Stimulated activated naive CD4-positive, alpha-beta T cell treated with Interleukin-2 at 50 U/mL for 16 hours (primary cell): ENCODE data around the gene KCNAB1.

Source experiments
- DNase-seq: peaks from one replicate; lab custom pipeline; 2025; lab: John Stamatoyannopoulos, UW

The KCNAB1 gene

DNA sequence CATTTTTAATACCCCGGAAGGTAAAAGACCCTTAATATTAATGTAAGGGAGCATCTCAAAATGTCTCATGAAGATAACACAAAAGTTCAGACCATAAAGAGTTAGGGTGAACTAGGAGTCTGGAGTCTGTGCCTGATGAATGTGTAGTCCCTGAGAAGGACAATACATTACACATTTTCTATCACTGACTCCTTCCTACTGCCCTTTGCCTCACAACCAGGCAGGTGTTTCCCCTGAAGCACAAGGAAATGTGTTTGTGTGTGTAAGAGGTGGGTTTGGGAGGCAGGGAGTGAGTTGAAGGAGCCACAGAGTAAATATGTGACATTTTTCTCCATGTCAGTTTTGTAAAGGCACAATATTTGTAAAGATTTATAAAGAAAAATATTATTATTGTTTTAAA is 375.4 kb downstream of the KCNAB1 start:
- no peak for DNase-seq

- no peak for DNase-seq
Measured at GRCh38 chr3:156497326-156497725, 376.9 kb downstream of the KCNAB1 start.

DNA sequence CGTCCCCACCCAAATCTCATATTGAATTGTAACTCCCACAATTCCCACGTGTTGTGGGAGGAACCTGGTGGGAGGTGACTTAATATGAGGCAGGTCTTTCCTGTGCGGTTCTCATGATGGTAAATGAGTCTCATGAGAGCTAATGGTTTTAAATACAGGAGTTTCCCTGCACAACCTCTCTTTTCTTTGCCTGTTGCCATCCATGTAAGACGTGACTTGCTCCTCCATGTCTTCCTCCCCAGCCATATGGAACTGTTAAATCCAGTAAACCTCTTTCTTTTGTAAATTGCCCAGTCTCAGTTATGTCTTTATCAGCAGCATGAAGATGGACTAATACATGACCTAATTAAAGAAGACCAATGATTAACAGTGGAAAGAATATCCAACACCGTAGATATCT is 377.9 kb downstream of the KCNAB1 start:
- no peak for DNase-seq

- no peak for DNase-seq
Measured at GRCh38 chr3:156507285-156507684, 386.9 kb downstream of the KCNAB1 start.

DNA sequence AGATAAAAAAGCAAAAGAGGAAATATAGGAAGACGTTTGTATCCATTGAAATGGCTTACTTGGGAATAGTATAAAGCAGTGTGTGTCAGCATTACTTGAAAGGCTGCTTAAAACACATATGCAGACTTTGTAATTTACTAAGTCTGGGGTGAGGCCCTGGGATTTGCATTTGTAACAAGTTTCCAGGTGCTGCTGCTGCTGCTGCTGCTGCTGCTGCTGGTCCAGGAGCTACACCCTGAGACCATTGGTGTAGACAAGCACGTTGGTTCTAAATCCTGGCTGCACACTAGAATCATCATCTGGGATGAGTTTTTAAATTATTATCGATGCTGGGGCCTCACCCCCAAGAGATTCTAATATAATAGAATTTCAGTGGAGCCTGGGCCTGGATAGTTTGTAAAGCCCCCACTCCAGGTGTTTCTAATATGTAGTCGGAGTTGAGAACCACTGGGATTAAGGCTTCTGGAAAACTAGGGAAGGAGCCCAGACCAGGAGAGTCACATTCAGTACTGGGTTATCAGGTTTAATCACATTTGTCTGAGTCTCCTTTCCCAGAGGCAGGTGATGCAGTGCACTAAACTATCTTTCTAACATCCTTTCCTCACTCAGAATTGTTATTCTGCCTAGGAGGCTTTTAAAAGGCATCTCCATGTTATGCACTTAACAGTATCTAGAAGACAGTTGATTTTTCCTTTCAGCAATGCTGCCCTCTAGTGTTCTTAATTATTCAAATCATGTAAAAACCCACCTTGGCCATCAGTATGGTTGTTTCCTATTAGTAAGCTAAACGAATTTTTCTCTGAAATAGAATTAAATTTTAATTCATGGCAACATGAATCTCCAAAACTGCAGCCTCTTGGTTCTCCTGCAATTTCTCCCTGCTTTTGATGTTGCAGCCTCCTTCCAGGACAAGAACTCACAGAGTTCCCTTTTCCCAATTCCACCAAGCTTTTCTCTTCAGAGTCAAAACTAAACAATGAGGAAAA is 389.1 kb downstream of the KCNAB1 start:
- DNase-seq = no peak

GRCh38 chr3:156511987-156512677 is 391.8 kb downstream of the KCNAB1 start:
- no peak for DNase-seq

DNA sequence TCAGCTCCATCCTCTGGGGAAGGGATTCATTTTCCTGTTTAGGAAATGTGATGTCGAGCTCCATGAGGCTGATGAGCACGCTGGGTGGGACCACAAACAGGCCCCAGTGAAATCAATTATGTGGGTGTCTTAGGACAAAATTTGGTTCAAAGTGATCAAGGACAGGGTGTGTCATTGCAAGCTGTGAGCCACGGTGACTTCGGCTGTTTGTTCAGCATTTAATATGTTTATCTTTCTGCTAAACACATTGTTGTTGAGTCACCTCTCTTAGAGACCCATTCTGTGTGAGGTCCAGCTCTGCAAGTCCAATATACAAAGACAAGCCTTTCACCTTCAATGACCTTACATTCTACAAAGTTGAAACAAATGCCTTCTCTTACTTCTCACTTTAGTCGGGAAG is 393.2 kb downstream of the KCNAB1 start:
- no peak for DNase-seq

- no peak for DNase-seq
Measured at GRCh38 chr3:156516284-156516683, 395.9 kb downstream of the KCNAB1 start.

GRCh38 chr3:156516961-156517360 is 396.6 kb downstream of the KCNAB1 start:
- DNase-seq = no peak

- DNase-seq = no peak
Measured at GRCh38 chr3:156518726-156519125, 398.3 kb downstream of the KCNAB1 start.

GRCh38 chr3:156519758-156520162 is 399.4 kb downstream of the KCNAB1 start:
- DNase-seq = no peak

DNA sequence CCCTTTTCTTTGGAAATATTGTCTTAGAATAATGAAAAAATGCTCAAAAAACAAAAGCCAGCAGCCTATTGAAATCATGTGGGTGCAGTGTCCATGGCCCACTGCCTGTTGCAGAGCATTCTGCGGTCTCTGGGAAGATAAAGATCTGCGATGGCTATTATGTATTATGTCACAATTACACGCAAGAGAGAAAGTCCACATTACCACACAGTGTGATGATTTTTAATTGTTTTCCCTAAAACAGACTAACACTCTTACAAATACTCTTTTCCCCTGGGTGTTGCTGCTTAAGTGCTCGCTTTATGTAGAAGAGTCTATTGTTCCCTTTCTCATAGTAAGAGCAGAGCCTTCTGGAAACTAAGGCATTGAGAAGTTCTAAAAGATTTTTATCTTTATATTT is 402.3 kb downstream of the KCNAB1 start:
- no peak for DNase-seq

DNA sequence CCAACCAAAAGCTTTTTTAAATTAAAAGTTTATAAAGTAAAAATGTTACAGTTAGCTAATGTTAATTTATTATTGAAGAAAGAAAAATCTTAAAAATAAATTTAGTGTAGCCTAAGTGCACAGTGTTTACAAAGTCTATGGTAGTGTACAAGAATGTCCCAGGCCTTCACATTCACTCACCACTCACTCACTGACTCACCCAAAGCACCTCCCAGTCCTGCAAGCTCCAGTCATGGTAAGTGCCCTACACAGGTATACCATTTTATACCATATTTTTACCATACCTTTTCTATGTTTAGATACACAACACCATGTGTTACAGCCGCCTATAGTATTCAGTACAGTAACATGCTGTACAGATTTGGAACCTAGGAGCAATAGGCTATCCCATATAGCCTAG is 405.4 kb downstream of the KCNAB1 start:
- DNase-seq = no peak

- DNase-seq = no peak
Measured at GRCh38 chr3:156527060-156527459, 406.7 kb downstream of the KCNAB1 start.

GRCh38 chr3:156530980-156531379 is 410.6 kb downstream of the KCNAB1 start:
- DNase-seq = no peak

- no peak for DNase-seq
Measured at GRCh38 chr3:156532730-156533129, 412.4 kb downstream of the KCNAB1 start.

GRCh38 chr3:156533205-156533604 is 412.8 kb downstream of the KCNAB1 start:
- DNase-seq = no peak

DNA sequence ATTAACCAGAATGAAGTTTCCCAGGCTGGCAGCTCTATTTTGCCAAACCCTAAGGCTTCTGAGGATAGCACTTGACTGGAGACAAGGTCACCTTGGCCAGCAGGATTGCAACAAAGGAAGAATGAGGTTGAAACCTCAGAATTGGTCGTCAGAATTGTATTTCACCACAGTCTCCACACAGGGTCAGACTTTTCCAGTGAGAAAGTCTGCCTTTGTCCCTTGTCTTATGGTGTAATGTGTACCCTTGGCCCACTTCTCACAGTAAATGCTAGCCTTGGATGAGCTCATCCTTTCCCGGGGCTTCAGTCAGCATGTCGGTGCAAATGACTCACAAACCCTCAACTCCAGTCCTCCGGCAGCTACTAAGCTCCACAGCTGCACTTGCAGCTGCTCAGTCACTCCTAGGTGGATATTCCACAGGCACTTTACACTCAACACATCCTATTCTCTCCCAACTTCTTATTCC is 414.8 kb downstream of the KCNAB1 start:
- no peak for DNase-seq

GRCh38 chr3:156535798-156536197 is 415.4 kb downstream of the KCNAB1 start:
- DNase-seq = no peak

- DNase-seq = no peak
Measured at GRCh38 chr3:156536524-156537316, 416.3 kb downstream of the KCNAB1 start.

DNA sequence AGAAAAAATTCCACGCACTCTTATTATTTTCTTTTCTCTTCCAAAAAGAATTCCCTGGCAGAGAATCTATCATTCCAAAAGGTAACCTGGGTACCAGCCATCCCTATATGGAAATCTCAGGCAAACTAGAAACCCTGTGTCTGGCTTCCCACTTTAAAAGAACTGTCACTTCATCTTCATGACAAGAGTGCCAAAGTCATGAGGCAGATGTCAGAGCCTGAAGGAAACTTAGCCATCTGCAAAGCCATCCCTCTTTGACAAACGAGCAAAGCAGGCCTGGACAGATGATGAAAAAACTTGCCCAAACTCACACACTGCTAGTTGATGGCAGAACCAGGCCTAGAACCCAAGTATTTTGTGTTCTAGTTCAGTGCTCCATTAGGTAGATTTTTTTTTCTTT is 418.7 kb downstream of the KCNAB1 start:
- DNase-seq = no peak

- DNase-seq = no peak
Measured at GRCh38 chr3:156539802-156540201, 419.4 kb downstream of the KCNAB1 start.
